Measurements from ENCODE around the gene KLHL29.

DNA sequence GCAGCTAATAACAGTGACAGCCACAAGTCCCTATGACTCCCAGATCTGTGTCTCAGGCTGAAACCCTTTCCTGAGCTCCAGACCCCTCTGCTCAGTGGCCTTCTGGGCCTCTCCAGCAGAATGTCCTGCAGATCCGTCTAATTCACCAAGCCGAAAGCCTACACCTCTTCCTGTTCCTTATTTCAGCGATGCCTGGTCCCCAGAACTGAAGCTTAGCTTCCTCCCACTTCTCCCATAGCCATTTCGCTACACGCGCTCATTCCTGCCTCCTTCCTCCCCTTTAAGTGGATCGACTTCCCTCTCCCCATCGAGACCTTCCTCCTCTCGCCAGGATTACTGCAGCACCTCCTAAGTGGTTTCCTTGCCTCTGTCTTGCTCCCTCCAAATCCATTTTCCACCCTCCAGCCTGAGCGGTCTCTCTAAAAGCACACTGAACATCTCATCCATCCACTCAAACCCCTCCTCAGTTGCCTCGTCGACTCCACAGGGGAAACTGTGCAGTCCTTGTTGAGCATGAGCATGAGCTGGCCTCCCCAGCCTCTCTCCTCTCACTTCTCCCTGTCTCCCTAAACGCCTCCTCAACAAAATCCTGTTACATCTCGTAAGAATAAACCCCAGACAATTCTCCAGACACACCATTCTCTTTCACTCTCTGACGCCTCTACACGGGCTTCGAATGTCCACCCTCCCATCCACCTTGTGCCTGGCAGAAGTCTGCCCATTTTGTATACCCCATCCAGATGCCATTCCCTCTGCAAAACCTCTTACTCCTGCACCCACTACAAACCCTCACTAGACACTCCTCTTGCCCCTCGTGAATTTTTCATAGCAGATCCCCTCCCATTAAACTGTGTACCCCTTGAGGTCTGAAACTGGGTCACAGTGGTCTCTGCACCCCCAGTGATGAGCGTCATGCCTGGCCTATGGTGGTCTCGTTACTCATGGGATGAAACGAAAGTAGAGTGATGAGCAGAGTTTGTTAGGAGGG lies 309.4 kb downstream of the KLHL29 start:
- TF ChIP-seq, protein P1, sequence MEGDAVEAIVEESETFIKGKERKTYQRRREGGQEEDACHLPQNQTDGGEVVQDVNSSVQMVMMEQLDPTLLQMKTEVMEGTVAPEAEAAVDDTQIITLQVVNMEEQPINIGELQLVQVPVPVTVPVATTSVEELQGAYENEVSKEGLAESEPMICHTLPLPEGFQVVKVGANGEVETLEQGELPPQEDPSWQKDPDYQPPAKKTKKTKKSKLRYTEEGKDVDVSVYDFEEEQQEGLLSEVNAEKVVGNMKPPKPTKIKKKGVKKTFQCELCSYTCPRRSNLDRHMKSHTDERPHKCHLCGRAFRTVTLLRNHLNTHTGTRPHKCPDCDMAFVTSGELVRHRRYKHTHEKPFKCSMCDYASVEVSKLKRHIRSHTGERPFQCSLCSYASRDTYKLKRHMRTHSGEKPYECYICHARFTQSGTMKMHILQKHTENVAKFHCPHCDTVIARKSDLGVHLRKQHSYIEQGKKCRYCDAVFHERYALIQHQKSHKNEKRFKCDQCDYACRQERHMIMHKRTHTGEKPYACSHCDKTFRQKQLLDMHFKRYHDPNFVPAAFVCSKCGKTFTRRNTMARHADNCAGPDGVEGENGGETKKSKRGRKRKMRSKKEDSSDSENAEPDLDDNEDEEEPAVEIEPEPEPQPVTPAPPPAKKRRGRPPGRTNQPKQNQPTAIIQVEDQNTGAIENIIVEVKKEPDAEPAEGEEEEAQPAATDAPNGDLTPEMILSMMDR (IDR thresholded peaks at IDR 0.05; ENCODE audit: insufficient read depth, low read depth, low read length): no peak
- TF ChIP-seq EZH2 (IDR thresholded peaks at IDR 0.05; ENCODE audit: insufficient read depth, low read length): no peak
